NCI-H82 (cell line): ENCODE results near the gene ZSWIM9.

Experiments
- DNase-seq: peaks from one replicate; lab custom pipeline; 2025; lab: John Stamatoyannopoulos, UW

Gene ZSWIM9

DNA sequence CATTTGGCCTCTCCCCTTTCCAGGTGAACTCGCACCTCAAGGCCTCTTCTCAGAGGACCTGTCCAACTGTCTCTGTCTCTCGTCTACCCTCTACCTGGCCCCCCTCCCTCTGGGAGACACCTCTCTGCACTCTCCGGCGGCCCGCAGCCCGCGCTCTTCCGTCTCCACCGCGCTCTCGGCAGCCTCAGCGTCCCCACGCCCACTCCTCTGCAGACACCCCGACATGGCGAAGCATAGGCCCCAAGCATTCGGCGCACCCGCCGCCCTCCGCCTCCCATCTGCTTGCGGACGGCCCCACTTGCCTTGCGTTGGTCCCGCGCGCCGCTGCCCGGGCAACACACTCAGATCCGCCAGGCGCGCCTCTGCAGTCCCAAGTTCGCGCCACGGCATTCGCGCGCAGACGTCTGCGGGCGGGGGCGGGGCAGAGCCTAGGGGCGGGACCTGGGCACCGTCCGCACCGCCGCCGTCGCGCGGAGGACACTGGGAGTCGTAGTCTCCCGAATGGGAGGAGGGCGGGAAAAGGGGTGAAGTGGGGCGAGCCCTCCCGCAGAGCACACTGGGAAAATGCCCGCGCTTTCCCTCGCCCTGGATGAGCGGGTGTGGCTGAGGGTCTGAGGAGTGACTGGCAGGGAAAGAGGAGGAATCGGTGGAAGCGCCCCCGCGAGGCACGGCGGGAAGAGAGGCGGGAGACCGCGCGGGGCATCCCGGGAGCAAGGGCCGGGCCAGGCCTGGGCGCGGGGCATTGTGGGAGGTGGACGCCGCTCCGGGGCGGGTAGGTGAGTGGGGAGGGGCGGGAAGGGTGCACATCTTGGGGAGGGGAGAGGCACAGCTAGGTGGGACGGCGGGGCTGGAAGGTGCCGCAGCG lies at the start of gene ZSWIM9, which contains the start of gene LIG1:
Gene ZSWIM9, plus strand, starts transcription at position 742 of the 865 bp plus-strand sequence. CDS start 1,123 bp downstream, outside the sequence.
Gene LIG1, minus strand, starts transcription at position 406 of the 865 bp plus-strand sequence. CDS start 4,778 bp downstream, outside the sequence.
- DNase-seq, result peak; percentile 97

DNA sequence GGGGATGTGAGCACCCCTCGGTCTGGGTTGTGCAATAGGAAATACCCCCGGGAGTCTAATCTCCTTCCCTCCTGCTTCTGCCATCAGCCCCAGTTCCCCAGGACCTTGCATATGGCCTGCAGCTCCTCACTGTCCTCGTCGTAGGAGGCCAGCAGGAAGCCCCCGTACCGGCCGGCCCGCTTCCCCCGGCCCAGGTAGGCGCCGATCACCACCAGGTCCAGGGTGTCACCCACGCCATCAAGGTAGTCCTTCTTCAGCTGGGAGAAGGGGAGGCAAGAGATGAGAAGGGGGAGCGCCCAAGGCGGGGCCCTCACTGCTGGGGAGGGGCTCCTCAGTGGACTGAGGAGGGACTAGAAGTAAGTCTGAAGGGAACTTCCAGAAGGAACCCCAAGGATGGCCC lies 49.4 kb upstream of the ZSWIM9 start:
- DNase-seq, result no peak

GRCh38 chr19:48121909-48122371 lies 48.5 kb upstream of the ZSWIM9 start:
- no peak for DNase-seq

DNA sequence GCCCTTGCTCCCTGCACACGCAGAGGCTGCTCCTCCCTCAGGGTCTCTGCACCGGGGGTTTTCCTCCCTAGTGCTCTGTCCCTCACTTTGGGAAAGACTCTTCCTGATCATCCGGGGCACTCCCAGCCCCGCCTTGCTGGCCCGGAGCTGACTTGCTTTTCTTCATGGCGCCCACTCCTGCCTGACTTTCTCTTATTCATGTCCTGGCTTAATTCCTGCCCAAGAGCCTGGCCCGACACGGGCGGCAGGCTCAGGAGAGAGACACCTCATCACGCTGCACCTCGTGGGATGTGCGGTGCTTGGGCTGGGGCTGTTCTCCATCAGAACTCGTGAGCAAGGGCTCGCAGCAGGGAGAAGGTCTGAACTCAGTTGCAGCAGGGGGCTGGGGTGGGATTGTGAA lies 48.1 kb upstream of the ZSWIM9 start:
- no peak for DNase-seq

- no peak for DNase-seq
These were observed 46.4 kb upstream of the ZSWIM9 start for GRCh38 chr19:48123907-48124651.

DNA sequence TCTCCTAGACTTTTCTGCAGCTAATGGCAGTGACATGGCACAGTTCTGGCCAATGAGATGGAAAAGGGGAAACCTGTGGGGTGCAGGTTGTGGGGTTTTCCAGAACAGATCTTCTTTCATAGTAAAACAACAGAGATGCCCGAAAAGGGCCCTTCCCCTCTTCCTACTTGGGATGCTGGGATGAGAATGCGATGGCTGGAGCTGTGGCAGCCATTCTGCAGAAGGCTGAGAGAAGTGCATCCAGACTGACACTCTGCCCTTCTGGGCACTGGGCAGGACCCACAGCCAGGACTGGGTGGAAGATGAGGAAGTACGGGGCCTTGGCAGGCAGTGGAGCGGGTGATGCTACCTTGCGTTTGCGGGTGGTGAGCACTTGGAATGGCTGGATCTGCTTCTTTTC lies 42.9 kb upstream of the ZSWIM9 start:
- DNase-seq, result no peak

GRCh38 chr19:48133094-48133493 lies 37.4 kb upstream of the ZSWIM9 start:
- DNase-seq, result no peak

- DNase-seq, result peak; percentile 20
These were observed 35.1 kb upstream of the ZSWIM9 start for GRCh38 chr19:48135411-48135810.

GRCh38 chr19:48136547-48136946 lies 33.9 kb upstream of the ZSWIM9 start:
- no peak for DNase-seq

- DNase-seq, result no peak
These were observed 33.1 kb upstream of the ZSWIM9 start for GRCh38 chr19:48137411-48137810.

DNA sequence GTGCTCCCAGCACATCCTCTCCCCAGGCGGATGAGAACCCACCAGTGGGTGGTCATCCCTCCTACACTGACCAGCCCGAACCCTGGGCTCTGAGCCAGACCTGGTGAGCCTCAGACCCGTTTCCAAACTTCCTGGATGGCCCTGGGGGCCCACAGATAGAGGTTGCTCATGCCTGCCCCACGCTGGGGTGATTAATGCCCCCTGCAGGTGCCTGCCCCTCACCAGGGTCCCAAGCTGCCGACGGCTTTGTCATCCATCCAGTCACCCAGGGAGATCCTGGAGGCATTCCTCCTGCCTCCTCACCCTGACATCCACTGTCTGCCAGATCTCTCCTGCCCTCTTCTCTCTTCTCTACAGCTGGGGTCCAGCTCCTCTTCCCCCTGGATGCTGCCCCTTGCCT lies 31.4 kb upstream of the ZSWIM9 start:
- DNase-seq, result no peak

GRCh38 chr19:48147597-48148175 lies 22.8 kb upstream of the ZSWIM9 start:
- DNase-seq, result no peak

- DNase-seq, result no peak
These were observed 21.9 kb upstream of the ZSWIM9 start for GRCh38 chr19:48148576-48148975.

- no peak for DNase-seq
These were observed 21.1 kb upstream of the ZSWIM9 start for GRCh38 chr19:48149430-48149829.

GRCh38 chr19:48152551-48152950 lies 17.9 kb upstream of the ZSWIM9 start:
- peak; percentile 77 for DNase-seq

DNA sequence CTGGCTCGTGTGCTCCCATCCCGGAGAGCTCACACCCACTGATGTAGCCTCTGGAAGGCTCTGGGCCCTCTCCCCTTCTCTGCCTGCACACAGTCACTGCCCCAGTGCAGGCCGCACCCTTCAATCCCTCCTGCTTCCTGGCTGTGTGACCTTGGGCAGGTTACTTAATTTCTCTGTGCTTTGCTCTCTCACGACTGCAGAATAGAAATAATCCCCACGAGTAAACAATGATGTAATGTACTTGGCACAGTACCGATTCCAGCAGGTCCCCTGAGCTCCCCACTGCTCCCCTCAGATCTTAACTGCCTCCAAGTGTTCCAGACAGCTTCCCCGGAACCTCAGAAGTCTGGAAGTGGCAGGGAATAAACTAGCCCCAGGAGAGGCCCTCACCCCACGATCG lies 16.5 kb upstream of the ZSWIM9 start:
- no peak for DNase-seq

- no peak for DNase-seq
These were observed 12.2 kb upstream of the ZSWIM9 start for GRCh38 chr19:48158210-48158790.

GRCh38 chr19:48168689-48169088 lies 1.8 kb upstream of the ZSWIM9 start:
- DNase-seq, result no peak

DNA sequence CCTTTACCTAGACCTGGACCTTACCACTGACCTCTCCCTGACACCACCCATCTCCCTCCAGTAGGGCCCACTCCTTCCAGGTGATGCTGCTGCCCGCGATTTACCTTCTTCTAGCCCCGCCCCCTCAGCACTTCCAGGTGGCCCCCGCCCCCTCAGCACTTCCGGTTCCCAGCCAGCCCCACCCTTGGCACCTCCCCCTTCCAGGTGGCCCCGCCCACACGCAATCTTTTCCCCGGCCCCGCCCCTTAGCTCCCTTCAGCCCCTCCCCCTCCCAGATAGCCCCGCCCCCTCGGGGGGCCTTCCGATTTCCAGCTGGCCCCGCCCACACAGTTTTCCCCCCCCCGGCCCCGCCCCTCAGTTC lies 922 bp upstream of the ZSWIM9 start:
- peak; percentile 85 for DNase-seq

DNA sequence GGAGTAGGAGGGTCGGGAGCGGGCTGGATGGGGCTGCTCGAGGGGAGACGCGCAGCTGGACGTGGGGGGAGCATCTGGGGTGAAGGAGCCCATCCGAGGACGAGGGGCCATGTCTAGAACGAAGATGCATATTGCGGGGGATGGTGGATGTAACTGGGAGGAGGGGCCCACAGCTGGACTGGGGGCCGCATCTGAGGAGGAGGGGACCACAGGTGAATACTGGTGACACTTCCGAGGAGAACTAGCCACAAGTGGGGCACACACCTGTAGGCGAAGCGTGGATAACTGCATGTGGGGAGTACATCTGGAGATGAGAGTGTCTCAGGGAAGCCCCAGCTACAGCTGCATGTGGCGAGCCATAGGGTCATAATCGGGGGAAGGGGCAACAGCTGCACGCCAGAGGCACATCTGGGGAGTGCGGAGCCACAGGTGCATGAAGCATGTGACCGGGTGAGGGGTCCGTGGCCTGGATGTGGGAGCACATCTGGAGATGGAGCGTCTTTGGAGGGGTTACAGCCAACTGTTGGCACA lies 402 bp downstream of the ZSWIM9 start:
- DNase-seq, result no peak

GRCh38 chr19:48171710-48172109 lies 1.2 kb downstream of the ZSWIM9 start:
- no peak for DNase-seq

- no peak for DNase-seq
These were observed 4.1 kb downstream of the ZSWIM9 start for GRCh38 chr19:48174445-48175030.
